CD8-positive, alpha-beta memory T cell (primary cell): ENCODE measurements around the gene PSMF1. TPM values are rescaled to one million over a fixed set of nuclear protein-coding genes. Genes with fewer than 3 reads are reported as not detected.
A peak's percentile ranks its signal among the peaks of the same experiment; 100 is the strongest.

ENCODE experiments used
- CTCF ChIA-PET: fragments of 350-600 bp; sonication (Branson Sonifier 250); formaldehyde crosslinking; loops from one replicate; lab custom pipeline; 2021; ENCODE audit warnings: antibody characterized with exemption; lab: Charles Lee
- POLR2A ChIA-PET: fragments of 350-600 bp; sonication (Branson Sonifier 250); formaldehyde crosslinking; loops from one replicate; lab custom pipeline; 2021; ENCODE audit warnings: antibody characterized with exemption; lab: Charles Lee
- DNase-seq, 5 donors: peaks; one replicate each; pipeline versions ENCODE4 v3.0.0 to v3.0.0-alpha.2; 2020 to 2022; ENCODE audit warnings: mixed read lengths in 1 of 5
- H3K27ac ChIP-seq: one replicate; pipeline ENCODE4 v1.7.0; 2013; ENCODE audit warnings: low read depth, mild to moderate bottlenecking, low read length, moderate library complexity
- H3K27me3 ChIP-seq: 2 replicates; pipeline ENCODE4 v1.7.0; 2013; ENCODE audit warnings: low read length, mild to moderate bottlenecking; ENCODE audit not compliant: insufficient read depth, poor library complexity, severe bottlenecking
- H3K36me3 ChIP-seq: 2 replicates; pipeline ENCODE4 v1.7.0; 2013; ENCODE audit warnings: mild to moderate bottlenecking, low read length, moderate library complexity; ENCODE audit not compliant: insufficient read depth
- H3K4me1 ChIP-seq: 2 replicates; pipeline ENCODE4 v1.7.0; 2013; ENCODE audit warnings: mild to moderate bottlenecking, low read length, moderate library complexity; ENCODE audit not compliant: insufficient read depth
- H3K4me3 ChIP-seq: 2 replicates; pipeline ENCODE4 v1.7.0; 2013; ENCODE audit warnings: mild to moderate bottlenecking, low read length
- H3K9me3 ChIP-seq: 2 replicates; pipeline ENCODE4 v1.7.0; 2013; ENCODE audit warnings: mild to moderate bottlenecking, low read length
- H3K27ac Mint-ChIP-seq, 8 donors: one replicate each; pipeline ENCODE4 v1.8.0; 2020 to 2021; ENCODE audit warnings: mixed read lengths in 8 of 8, mild to moderate bottlenecking in 6 of 8, inconsistent platforms in 3 of 8, moderate library complexity in 3 of 8
- H3K27me3 Mint-ChIP-seq, 2 donors: one replicate each; pipeline ENCODE4 v1.8.0; 2020 to 2021; ENCODE audit warnings: mixed read lengths in 2 of 2, mild to moderate bottlenecking in 1 of 2, moderate library complexity in 1 of 2
- H3K36me3 Mint-ChIP-seq, 3 donors: one replicate each; pipeline ENCODE4 v1.8.0; 2020 to 2021; ENCODE audit warnings: mixed read lengths in 3 of 3, inconsistent platforms in 1 of 3, mild to moderate bottlenecking in 1 of 3
- H3K4me1 Mint-ChIP-seq, 3 donors: one replicate each; pipeline ENCODE4 v1.8.0; 2020 to 2021; ENCODE audit warnings: mixed read lengths in 3 of 3, inconsistent platforms in 1 of 3, mild to moderate bottlenecking in 1 of 3
- H3K4me3 Mint-ChIP-seq, 7 donors: one replicate each; pipeline ENCODE4 v1.8.0; 2020 to 2021; ENCODE audit warnings: mixed read lengths in 7 of 7, mild to moderate bottlenecking in 6 of 7, moderate library complexity in 4 of 7, inconsistent platforms in 2 of 7
- H3K9me3 Mint-ChIP-seq, 5 donors: one replicate each; pipeline ENCODE4 v1.8.0; 2020 to 2022; ENCODE audit warnings: mixed read lengths in 5 of 5, mild to moderate bottlenecking in 3 of 5, moderate library complexity in 2 of 5, inconsistent platforms in 1 of 5
- polyA plus RNA-seq: library from polyadenylated mRNA; unstranded; fragments of 300-500 nt; fragmentation: Illumina TruSeq; gene quantifications from one replicate; pipeline ENCODE4 v1.2.3, GENCODE V29; 2021
- total RNA-seq, 2 experiments: library from RNA; stranded (reverse); gene quantifications; one replicate each; pipeline ENCODE4 v1.2.3, GENCODE V29; 2021

PSMF1 gene
- total and polyA plus RNA-seq, 3 experiments from 2014 or later = 169 to 189 (median 185) TPM

DNA sequence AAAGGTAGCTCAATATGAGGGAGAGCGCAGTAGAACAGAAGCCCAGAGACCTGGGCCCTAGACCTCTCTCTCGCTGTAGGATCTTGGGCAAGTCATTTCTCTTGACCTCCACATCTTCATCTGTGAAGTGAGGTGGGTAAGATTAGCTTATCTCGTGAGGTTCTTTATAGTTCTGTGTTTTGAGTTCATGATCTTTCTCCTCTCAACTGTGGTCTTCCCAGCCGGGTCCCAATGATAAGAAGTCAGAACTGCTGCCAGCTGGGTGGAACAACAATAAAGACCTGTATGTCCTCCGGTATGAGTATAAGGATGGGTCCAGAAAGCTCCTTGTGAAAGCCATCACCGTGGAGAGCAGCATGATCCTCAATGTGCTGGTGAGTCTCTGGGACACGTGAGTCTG lies 6.9 kb downstream of the PSMF1 start:
- POLR2A ChIA-PET = interaction anchor here (0.6 kb wide), 1 partner anchor 202 kb away, joined by 3 read pairs; no protein-coding TSS in a partner anchor
- Histone ChIP-seq H3K4me3 (no peak overlapping the region), H3K9me3 (no peaks in the 10 kb centered on the region), H3K27me3 (no peaks in the 10 kb centered on the region), H3K36me3 (peaks cover 39% of the 10 kb centered on the region), H3K27ac (no peak overlapping the region), H3K4me1 (peaks cover 30% of the 10 kb centered on the region)
- no peak for DNase-seq
- CTCF ChIA-PET = no interaction called here
- H3K36me3 Mint-ChIP-seq = peaks cover 7 to 87% (median 38%) of the 10 kb centered on the region in 3 donors
- H3K9me3 Mint-ChIP-seq = no peaks in the 10 kb centered on the region
- peaks cover 50 to 77% (median 68%) of the 10 kb centered on the region in 3 donors for H3K4me1 Mint-ChIP-seq
- H3K4me3 Mint-ChIP-seq = no peak overlapping the region
- peak overlapping the region in 1 of 8 donors; percentile 45 for H3K27ac Mint-ChIP-seq
- H3K27me3 Mint-ChIP-seq = no peaks in the 10 kb centered on the region

DNA sequence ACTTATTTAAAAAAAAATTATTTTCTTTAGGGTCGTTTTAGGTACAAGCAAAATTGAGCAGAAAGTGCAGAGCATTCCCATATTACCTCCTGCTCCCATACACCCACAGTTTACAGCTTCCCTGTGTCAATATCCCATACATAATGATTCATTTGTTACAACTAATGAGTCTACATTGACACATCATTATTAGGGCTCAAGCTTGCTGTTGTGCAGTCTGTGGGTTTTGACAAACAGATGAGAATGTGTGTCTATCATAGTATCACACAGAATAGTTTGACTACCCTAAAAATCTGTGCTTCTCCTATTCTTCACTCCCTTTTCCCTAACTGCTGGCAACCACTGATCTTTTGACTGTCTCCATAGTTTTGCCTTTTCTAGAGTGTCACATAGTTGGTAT lies 9.4 kb downstream of the PSMF1 start:
- H3K27ac ChIP-seq = no peak overlapping the region
- no peak for DNase-seq
- peaks cover 5% of the 10 kb centered on the region for H3K4me1 ChIP-seq
- peaks cover 51% of the 10 kb centered on the region for H3K36me3 ChIP-seq
- Mint-ChIP-seq H3K4me3 (no peak overlapping the region), H3K27me3 (no peaks in the 10 kb centered on the region), H3K9me3 (no peaks in the 10 kb centered on the region), H3K4me1 (peaks cover 50 to 76% (median 64%) of the 10 kb centered on the region in 3 donors), H3K27ac (no peak overlapping the region), H3K36me3 (peaks cover 17 to 91% (median 52%) of the 10 kb centered on the region in 3 donors)
- no peak overlapping the region for H3K4me3 ChIP-seq
- H3K9me3 ChIP-seq = no peaks in the 10 kb centered on the region
- no peaks in the 10 kb centered on the region for H3K27me3 ChIP-seq
- CTCF ChIA-PET = interaction anchor here (1.4 kb wide), 1 partner anchor 20 kb away, joined by 4 read pairs; no protein-coding TSS in a partner anchor
- POLR2A ChIA-PET = no interaction called here

DNA sequence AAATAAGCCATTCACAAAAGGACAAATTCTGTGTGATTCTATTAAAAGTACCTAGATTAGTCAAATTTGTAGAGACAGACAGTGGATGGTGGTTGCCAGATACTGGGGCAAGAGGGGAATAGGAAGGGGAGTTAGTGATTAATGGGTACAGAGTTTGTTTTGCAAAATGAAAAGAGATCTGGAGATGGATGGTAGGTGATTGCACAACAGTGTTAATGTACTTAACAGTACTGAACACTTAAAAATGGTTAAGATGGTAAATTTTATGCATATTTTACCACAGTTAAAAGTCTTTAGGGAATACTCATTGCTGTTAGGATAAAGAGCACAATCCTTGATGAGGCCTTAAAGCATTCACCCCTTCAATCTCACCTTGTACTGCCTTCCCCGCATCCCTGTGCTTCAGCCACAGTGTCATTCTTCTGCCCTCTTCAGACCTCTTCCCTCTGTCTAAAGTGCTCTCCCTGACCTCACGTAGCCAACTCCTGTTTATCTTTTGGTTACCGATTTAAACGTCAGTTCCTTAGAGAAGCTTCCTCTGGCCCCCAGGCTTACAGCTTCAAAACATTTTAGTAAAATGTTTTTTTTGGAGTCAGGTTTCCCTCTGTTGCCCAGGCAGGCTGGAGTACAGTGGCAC lies 11.8 kb downstream of the PSMF1 start:
- ChIA-PET POLR2A (no interaction called here), CTCF (no interaction called here)
- Mint-ChIP-seq H3K27me3 (no peaks in the 10 kb centered on the region), H3K9me3 (no peaks in the 10 kb centered on the region), H3K4me3 (no peak overlapping the region), H3K4me1 (peaks cover 44 to 67% (median 54%) of the 10 kb centered on the region in 3 donors), H3K27ac (peak overlapping the region in 1 of 8 donors; percentile 44), H3K36me3 (peaks cover 20 to 91% (median 46%) of the 10 kb centered on the region in 3 donors)
- H3K4me3 ChIP-seq = no peak overlapping the region
- H3K4me1 ChIP-seq = peaks cover 4% of the 10 kb centered on the region
- no peak overlapping the region for H3K27ac ChIP-seq
- DNase-seq = no peak
- H3K9me3 ChIP-seq = no peaks in the 10 kb centered on the region
- peaks cover 60% of the 10 kb centered on the region for H3K36me3 ChIP-seq
- H3K27me3 ChIP-seq = no peaks in the 10 kb centered on the region

DNA sequence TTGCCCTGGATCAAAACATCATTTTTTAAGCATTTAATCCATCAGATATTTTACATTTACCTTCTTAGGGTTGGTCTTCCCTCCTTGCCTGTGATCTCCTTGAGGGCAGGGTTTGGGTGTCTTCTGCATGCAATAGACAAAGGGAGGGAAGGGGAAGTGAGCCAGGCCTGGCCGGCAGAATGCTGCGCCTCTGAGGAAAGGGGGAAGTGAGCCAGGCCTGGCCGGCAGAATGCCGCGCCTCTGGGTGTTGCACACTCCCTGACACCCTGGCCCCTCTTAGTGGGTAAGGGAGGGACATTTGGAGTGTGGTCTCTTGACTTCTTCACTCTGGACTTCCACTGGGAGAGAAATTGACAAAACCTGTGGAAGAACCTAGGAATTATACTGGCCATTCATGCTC lies 12.4 kb downstream of the PSMF1 start:
- Histone ChIP-seq H3K27ac (no peak overlapping the region), H3K36me3 (peaks cover 60% of the 10 kb centered on the region), H3K9me3 (no peaks in the 10 kb centered on the region), H3K4me3 (no peak overlapping the region), H3K4me1 (peaks cover 4% of the 10 kb centered on the region), H3K27me3 (no peaks in the 10 kb centered on the region)
- Mint-ChIP-seq H3K4me3 (no peak overlapping the region), H3K9me3 (no peaks in the 10 kb centered on the region), H3K36me3 (peaks cover 24 to 91% (median 44%) of the 10 kb centered on the region in 3 donors), H3K27ac (peak overlapping the region in 1 of 8 donors; percentile 21), H3K27me3 (no peaks in the 10 kb centered on the region), H3K4me1 (peaks cover 40 to 68% (median 56%) of the 10 kb centered on the region in 3 donors)
- ChIA-PET POLR2A (no interaction called here), CTCF (no interaction called here)
- no peak for DNase-seq

DNA sequence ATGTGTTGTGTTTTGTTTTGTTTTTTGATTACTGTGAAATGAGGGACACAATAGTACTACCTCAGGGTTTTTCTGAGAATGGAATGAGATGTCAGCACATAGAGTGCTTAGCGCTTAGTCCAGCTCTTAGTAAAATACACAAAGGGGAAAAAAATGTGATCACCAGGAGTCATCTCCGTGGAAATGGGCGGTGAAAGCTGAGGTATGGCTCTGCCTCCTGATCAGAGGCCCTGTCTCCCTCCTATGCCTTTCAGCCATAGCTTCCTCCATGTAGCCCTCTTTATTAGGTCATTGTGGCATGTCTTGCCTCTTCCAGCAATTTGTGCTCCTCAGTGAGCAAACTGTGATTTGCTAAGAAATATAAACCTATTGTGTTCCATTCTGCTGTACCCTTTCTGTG lies 13.0 kb downstream of the PSMF1 start:
- Histone ChIP-seq H3K27ac (no peak overlapping the region), H3K9me3 (no peaks in the 10 kb centered on the region), H3K4me1 (peaks cover 4% of the 10 kb centered on the region), H3K4me3 (no peak overlapping the region), H3K27me3 (no peaks in the 10 kb centered on the region), H3K36me3 (peaks cover 57% of the 10 kb centered on the region)
- no peaks in the 10 kb centered on the region for H3K27me3 Mint-ChIP-seq
- no peak overlapping the region for H3K4me3 Mint-ChIP-seq
- DNase-seq = no peak
- peaks cover 24 to 91% (median 40%) of the 10 kb centered on the region in 3 donors for H3K36me3 Mint-ChIP-seq
- no peaks in the 10 kb centered on the region for H3K9me3 Mint-ChIP-seq
- peak overlapping the region in 1 of 8 donors; percentile 18 for H3K27ac Mint-ChIP-seq
- peaks cover 36 to 67% (median 53%) of the 10 kb centered on the region in 3 donors for H3K4me1 Mint-ChIP-seq
- POLR2A ChIA-PET = no interaction called here
- CTCF ChIA-PET = interaction anchor here (1.2 kb wide), 1 partner anchor 23 kb away, joined by 3 read pairs; no protein-coding TSS in a partner anchor

DNA sequence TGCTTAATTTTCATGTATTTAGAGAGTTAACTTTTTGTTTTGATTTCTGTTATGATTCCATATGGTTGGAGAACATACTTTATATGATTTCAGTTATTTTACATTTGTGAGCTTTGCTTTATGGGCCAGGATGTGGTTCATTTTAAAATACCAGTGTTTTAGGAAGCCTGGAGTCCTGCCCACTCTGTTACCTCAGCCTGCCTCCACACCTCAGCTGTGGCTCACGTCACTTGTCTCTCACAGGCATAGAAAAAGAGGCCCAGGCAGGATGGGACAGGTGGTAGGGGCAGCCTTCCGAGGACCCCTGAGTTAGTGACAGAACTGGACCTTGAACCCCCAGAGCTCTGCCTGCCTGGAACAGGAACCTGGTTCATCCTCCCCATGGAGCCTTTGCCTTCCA lies 16.0 kb downstream of the PSMF1 start:
- peaks cover 32 to 55% (median 45%) of the 10 kb centered on the region in 3 donors for H3K4me1 Mint-ChIP-seq
- ChIA-PET POLR2A (no interaction called here), CTCF (no interaction called here)
- no peak for DNase-seq
- H3K27ac ChIP-seq = no peak overlapping the region
- no peaks in the 10 kb centered on the region for H3K9me3 ChIP-seq
- no peak overlapping the region for H3K27ac Mint-ChIP-seq
- no peaks in the 10 kb centered on the region for H3K27me3 Mint-ChIP-seq
- H3K36me3 ChIP-seq = peaks cover 57% of the 10 kb centered on the region
- H3K36me3 Mint-ChIP-seq = peaks cover 29 to 94% (median 38%) of the 10 kb centered on the region in 3 donors
- no peak overlapping the region for H3K4me3 Mint-ChIP-seq
- H3K9me3 Mint-ChIP-seq = no peaks in the 10 kb centered on the region
- no peaks in the 10 kb centered on the region for H3K27me3 ChIP-seq
- peaks cover 4% of the 10 kb centered on the region for H3K4me1 ChIP-seq
- no peak overlapping the region for H3K4me3 ChIP-seq

DNA sequence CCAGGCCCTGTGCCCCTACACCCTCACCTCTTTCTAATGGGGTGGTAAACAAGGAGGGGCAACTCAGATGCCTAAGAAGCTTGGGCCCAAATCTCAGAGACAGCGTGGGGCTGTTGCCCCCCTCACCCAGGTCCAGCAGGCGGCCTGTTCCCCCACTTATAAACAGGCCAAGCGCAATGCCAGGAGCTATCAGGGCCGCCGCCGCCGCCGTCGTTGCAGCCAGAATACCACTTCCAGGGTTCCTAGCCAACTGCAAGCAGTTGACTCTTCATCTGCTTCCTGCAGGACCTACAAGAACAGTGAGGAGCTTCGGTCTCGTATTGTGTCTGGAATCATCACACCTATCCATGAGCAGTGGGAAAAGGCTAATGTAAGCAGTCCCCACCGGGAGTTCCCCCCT lies 16.4 kb downstream of the PSMF1 start:
- H3K36me3 Mint-ChIP-seq = peaks cover 28 to 93% (median 33%) of the 10 kb centered on the region in 3 donors
- ChIA-PET POLR2A (no interaction called here), CTCF (no interaction called here)
- no peak for DNase-seq
- Histone ChIP-seq H3K27ac (no peak overlapping the region), H3K9me3 (no peaks in the 10 kb centered on the region), H3K4me3 (no peak overlapping the region), H3K4me1 (peaks cover 4% of the 10 kb centered on the region), H3K36me3 (peaks cover 52% of the 10 kb centered on the region), H3K27me3 (no peaks in the 10 kb centered on the region)
- H3K9me3 Mint-ChIP-seq = no peaks in the 10 kb centered on the region
- no peaks in the 10 kb centered on the region for H3K27me3 Mint-ChIP-seq
- H3K4me3 Mint-ChIP-seq = no peak overlapping the region
- no peak overlapping the region for H3K27ac Mint-ChIP-seq
- peaks cover 31 to 52% (median 45%) of the 10 kb centered on the region in 3 donors for H3K4me1 Mint-ChIP-seq

DNA sequence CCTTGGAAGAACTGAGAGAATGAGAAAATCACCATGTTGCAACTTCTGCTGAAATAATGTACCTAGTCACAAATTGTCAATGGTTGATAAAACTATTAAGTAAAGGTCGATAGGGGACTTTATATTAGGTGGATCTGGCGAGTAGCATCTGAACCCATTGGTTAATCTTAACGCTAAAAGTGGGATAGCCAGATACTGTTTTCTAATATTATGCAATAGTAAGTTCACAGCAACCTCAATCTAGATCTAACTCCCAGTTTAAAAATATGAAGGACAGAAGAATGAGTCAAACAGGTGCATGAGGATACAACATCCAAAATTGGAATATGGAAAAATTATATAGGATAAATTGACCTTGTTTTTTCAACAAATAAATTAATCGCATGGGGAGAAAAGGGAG lies 18.8 kb downstream of the PSMF1 start:
- no peaks in the 10 kb centered on the region for H3K27me3 ChIP-seq
- peaks cover 36% of the 10 kb centered on the region for H3K36me3 ChIP-seq
- CTCF ChIA-PET = no interaction called here
- H3K36me3 Mint-ChIP-seq = peaks cover 23 to 86% (median 28%) of the 10 kb centered on the region in 3 donors
- no peaks in the 10 kb centered on the region for H3K9me3 Mint-ChIP-seq
- no peak overlapping the region for H3K27ac ChIP-seq
- POLR2A ChIA-PET = no interaction called here
- no peak overlapping the region for H3K4me3 Mint-ChIP-seq
- no peak overlapping the region for H3K4me3 ChIP-seq
- DNase-seq = no peak
- H3K27ac Mint-ChIP-seq = no peak overlapping the region
- peaks cover 18 to 48% (median 40%) of the 10 kb centered on the region in 3 donors for H3K4me1 Mint-ChIP-seq
- no peaks in the 10 kb centered on the region for H3K9me3 ChIP-seq
- no peaks in the 10 kb centered on the region for H3K27me3 Mint-ChIP-seq
- peaks cover 4% of the 10 kb centered on the region for H3K4me1 ChIP-seq
